Stimulated activated CD8-positive, alpha-beta memory T cell treated with anti-CD3 and anti-CD28 coated beads, Interleukin-15, amount 100 ng/mL, for 1 hour (primary cell): ENCODE data around the gene FHAD1.

ENCODE experiments used
- DNase-seq: peaks from one replicate; pipeline ENCODE4 v3.0.0-alpha.2; 2020; ENCODE audit warnings: low read depth

Gene FHAD1

DNA sequence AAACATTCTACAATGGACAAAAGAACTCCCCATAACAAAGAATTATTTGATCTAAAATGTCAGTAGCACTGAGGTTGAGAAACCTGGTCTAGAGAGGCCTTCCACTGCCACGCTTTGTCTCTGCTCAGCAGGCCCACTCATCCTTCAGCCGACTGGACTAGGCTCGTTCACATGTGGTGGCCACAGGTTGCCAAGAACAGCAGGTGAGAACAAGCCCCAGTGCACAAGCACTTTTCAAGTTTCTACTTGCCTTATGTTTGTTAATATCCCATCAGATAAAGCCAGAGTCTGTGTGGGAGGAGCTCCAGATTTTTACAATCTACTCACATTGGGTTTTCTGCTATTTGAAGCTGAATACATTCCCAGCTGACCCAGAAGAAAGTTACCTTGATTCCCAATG lies 153.6 kb downstream of the FHAD1 start:
- DNase-seq: no peak

DNA sequence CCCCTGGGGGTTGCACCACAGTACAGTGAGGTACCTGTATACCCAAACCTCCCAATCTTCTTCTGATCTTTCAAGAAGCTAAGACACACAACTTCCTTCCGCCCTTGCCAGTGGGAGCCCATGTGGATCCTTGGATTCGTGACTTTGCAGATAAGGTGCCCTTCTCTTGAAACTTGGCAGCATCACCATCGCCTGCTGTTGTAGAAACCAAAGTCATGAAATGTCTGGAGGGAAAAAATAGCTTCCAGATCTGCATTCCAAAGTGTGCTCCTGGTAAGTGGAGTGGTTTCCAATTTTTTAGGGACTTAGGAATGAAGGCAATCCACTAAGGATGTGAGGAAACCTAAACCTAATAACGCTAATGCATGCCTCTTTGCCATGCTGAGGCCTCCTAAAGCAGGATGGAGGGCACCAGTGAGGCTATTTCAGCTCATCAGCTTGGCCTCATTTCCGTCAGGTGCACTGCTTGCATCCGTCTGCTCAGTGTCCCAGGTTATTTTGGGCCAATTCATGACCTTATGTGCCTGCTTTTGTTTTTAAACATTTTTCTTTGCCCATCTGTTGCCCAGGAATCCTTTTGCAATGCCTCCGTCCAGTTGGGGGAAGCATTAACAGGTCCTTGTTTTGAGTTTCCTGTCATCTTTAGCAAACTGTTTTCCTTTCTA lies 154.5 kb downstream of the FHAD1 start:
- no peak for DNase-seq

GRCh38 chr1:15402809-15403450 lies 155.9 kb downstream of the FHAD1 start:
- DNase-seq: no peak

DNA sequence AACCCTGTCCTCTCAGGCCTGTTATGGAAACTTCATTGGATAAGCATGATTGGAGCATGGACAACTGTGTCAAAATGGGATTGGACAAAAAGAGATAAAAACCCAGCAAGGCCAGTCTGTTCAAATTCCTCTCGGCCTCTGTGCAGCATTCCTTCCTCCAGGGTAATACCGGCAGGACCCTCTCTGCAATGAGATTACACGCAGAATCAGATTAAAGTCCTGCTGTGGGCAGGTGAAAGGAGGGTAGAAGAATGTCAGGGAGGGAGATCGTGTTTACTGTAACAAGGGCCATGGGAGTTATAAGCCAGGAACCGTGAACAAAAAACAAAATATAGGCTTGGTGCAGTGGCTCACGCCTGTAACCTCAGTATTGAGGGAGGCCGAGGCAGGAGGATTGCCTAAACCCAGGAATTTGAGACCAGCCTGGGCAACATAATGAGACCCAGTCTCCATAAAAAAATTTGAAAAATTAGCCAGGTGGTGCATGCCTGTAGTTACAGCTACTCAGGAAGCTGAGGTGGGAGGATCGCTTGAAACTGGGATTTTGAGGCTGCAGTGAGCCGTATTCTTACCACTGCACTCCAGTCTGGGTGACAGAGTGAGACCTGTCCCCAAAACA lies 157.0 kb downstream of the FHAD1 start:
- DNase-seq: no peak

DNA sequence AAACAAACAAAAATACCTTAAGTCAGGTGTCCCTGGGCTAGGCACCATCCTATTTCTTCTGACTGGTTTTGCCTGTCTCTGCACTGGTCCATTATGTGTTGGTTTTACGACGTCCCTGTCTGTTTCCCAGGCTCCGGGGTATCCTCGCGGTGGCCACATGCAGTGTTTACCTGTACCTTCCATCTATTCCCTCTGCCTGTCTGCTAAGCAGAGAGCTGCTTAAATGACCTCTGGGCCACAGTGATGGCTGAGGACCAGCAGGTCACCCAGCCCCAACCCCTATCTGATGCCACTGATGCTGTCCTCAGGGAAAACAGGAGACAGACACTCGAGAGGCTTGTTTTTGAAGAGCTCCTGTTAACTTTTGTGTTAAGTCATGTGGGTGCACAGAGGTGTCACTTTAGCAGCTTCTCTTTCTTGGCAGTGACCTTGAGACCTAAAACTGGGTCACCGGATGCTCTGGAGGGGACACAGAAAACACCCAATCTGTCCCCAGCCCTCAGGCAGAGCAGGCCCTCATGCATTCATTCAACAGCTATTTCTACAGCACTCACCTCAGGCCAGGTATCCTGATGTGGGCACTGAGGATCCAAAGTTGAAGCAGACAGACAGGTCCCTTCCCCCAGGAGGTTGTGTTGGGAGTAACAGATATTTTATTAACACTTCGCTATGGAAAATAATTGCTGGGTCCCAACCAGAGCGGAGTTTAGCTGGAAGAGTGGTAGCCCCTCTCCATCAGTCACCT lies 158.3 kb downstream of the FHAD1 start:
- no peak for DNase-seq

- DNase-seq: no peak
Measured at GRCh38 chr1:15406614-15407559, 159.9 kb downstream of the FHAD1 start.

GRCh38 chr1:15407580-15407979 lies 160.6 kb downstream of the FHAD1 start:
- no peak for DNase-seq

DNA sequence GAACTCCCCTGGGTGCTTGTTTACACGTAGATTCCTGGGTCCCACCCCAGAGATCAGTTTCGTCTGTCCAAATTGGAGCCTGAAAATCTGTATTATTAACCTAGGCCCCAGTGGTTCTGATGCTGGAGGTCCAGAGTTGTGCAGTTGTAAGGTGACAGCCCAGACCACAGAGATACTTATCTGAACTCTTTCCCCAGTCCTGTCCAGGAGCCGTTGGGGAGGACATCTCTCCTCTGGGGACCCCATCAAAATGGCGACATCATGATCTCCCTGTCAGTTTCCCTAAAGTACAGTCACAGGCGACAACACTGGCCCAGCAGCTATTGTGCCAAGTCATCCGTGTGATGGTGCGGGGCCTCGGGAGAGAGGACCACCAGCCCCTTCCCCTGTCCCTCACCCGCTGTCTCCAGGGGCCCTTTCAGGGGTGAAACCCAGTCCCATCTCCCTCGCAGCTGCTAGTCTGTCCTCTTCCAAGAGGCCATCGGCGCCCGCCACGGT lies 161.9 kb downstream of the FHAD1 start:
- no peak for DNase-seq

- DNase-seq: peak; percentile 61
Measured at GRCh38 chr1:15409388-15410222, 162.6 kb downstream of the FHAD1 start, which contains the start of gene EFHD2. Gene EFHD2, plus strand, starts transcription at chr1:15409888. Its CDS starts 84 bp downstream, at chr1:15409972.

GRCh38 chr1:15410223-15410883 lies 163.3 kb downstream of the FHAD1 start:
- DNase-seq: no peak

- DNase-seq: no peak
Measured at GRCh38 chr1:15410884-15411245, 163.8 kb downstream of the FHAD1 start.

GRCh38 chr1:15411593-15412137 lies 164.6 kb downstream of the FHAD1 start:
- no peak for DNase-seq

DNA sequence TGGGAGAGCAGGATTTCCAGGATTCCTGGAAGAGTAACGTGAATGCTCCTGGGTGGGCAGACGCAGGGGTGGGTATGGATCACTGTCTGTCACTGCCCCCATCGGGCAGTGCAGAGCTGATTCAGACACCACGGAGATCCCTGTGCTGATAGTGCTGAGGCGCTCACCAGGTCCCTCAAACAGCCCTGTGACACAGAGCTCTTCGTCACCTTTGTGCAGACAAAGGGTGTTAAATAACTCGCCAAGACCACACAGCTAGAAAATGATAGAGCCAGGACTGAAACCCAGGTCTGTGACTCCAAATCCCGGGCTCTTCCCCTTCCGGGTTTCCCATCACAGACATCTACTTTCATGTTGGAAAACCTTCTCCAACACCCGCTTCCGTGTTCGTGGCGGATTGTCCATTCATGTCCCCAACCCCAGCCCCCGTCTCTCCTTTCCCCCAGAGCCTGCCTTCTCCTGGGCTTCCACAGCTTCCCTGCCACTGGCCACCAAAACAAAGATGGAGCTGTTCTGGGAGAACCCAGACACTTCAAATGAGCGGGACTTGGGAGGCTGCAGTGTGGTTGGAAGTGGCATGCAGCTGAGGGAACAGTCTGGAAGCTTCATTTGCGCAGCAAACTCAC lies 165.3 kb downstream of the FHAD1 start:
- DNase-seq: no peak

DNA sequence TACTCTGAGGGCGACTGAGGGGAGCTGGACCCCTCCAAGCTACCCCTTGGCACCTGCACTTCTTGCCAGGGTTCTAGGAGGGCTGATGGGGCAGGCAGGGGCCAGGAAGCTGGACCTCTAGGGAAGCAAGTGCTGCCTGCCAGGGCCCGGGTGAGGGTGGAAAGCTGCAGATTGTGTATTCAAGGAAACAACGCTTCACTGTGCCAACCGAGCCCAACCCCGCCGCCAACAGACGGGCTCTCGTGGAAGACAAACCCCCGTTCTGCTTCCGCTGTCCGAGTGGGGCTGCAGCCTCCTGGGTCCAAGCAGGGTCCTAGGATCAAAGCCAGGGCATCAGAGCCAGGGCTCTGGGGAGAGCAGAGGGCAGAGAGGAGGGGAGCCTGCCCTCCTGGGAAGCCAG lies 165.8 kb downstream of the FHAD1 start:
- no peak for DNase-seq

DNA sequence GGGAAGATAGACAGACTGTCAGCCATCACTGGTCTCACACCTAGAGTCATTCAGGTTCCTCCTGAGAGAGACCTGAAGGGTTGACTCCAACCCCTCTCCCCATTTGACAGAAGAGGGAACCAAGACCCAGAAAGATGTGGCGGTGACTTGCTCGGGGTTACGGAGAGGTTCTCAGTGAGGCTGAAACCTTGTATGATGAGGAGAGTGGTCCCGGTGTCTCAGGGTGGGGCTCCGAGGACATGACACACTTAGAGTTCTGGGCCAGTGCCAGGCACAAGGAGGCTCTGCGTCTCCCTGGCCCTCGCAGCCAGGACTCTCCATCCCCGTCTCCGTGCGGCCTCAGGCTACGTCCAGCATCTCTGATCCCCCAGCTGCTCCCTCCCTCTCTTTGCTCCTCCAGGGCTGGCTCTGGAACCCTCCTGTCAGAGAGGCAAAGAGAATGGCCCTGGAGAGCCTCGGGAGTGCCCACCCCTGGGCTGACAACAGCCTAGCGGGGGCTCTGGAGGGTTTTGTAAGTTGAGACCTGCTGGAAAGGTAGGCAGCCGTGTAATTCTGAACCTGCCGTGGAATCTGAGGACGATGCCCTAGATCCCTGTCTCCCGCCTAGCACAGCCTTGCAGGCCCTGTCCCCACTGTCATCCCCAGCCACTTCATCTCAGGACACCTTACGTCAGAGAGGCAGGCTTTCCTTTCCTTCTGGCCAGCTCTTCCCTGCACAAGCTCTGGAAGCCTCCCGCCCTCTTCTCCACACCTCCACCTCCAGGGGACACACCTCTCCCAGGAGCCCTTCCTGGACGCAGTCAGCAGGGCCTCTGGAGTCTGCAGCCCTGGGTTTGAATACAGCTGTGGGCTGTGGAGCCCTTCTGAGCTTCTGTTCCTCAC lies 166.8 kb downstream of the FHAD1 start:
- DNase-seq: no peak

- DNase-seq: no peak
Measured at GRCh38 chr1:15414445-15414983, 167.5 kb downstream of the FHAD1 start.

GRCh38 chr1:15417059-15417934 lies 170.3 kb downstream of the FHAD1 start:
- no peak for DNase-seq
